Activated B cell treated with CpG ODN at 0.5 μM for 24 hours (primary cell): Measurements from ENCODE around the gene TMIGD1. TPM values are rescaled to one million over a fixed set of nuclear protein-coding genes. Genes with fewer than 3 reads are reported as not detected.
A peak's percentile ranks its signal among the peaks of the same experiment; 100 is the strongest.

ENCODE experiments used
- ATAC-seq: fragments of 200-7000 bp; cut with Tn5 transposase; one replicate; pipeline ENCODE4 v1.10.0; 2021; ENCODE audit warnings: low read depth, mild to moderate bottlenecking, moderate library complexity
- CTCF ChIA-PET: fragments of 350-600 bp; sonication (Branson Sonifier 250); formaldehyde crosslinking; loops from one replicate; lab custom pipeline; 2021; ENCODE audit warnings: antibody characterized with exemption; lab: Charles Lee
- POLR2A ChIA-PET: fragments of 350-600 bp; sonication (Branson Sonifier 250); formaldehyde crosslinking; loops from one replicate; lab custom pipeline; 2021; ENCODE audit warnings: antibody characterized with exemption; lab: Charles Lee
- DNase-seq: peaks from one replicate; pipeline ENCODE4 v3.0.0; 2022
- H3K27ac Mint-ChIP-seq: one replicate; pipeline ENCODE4 v1.8.0; 2020; ENCODE audit warnings: mixed read lengths
- H3K27me3 Mint-ChIP-seq: one replicate; pipeline ENCODE4 v1.8.0; 2021; ENCODE audit warnings: mixed read lengths
- H3K36me3 Mint-ChIP-seq: one replicate; pipeline ENCODE4 v1.8.0; 2021; ENCODE audit warnings: low read depth, mixed read lengths
- H3K4me1 Mint-ChIP-seq: one replicate; pipeline ENCODE4 v1.8.0; 2021; ENCODE audit warnings: mixed read lengths
- H3K4me3 Mint-ChIP-seq: one replicate; pipeline ENCODE4 v1.8.0; 2020; ENCODE audit warnings: mild to moderate bottlenecking, mixed read lengths
- H3K9me3 Mint-ChIP-seq: one replicate; pipeline ENCODE4 v1.8.0; 2020; ENCODE audit warnings: mixed read lengths
- intact Hi-C: fragments of 100-400 bp; cut with micrococcal nuclease; formaldehyde crosslinking; loops from one replicate; pipeline ENCODE4 v1.15.1; 2024
- total RNA-seq: library from RNA; stranded (reverse); gene quantifications from 2 replicates; pipeline ENCODE4 v1.2.3, GENCODE V29; 2022
- TF ChIP-seq, protein P1 (sequence below): fragments of 200-600 bp; IDR thresholded peaks from one replicate; pipeline ENCODE4 v1.8.0; 2022; ENCODE audit warnings: antibody characterized with exemption, mild to moderate bottlenecking

The TMIGD1 gene
- total RNA-seq, 1 donor from 2014 or later: not detected

DNA sequence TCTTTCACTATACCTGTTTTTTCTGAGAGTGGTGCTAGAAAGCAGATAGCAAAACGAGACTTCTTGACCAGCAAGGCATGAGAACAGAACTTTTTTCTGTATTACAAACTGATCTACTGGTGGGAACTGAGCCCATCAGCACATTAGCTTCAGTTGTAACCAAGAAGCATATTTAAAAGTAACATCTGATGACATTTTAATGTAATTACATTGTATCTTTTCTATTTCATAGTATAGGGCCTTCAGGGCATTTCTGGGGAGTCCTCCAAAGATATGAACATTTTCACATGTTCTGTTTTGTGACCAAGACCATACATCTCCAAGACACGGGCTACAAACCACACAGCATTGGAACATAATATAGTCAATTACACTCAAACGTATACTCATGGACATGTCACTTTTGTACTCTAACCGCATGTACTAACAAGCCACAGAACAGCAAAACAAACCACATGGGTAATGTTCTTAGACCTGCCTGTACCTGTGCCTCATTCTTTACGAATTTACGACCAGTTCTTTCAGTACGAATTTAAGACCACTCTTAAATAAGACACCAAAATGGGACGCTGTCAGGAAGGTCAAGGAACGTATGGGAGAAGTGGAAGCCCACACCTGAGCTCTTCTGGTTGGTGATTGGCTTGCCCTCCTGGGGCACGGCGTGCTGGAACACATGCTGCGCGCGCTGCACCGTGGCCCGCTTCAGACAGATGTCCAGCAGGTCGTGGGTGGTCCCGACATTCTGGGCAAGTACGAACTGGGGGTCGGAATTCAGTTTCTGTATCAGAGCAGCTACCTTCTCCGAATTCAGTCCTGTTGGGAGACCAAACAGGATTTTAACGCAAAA lies 42.9 kb downstream of the TMIGD1 start:
- ChIA-PET CTCF (interaction anchor here (0.9 to 1.5 kb wide), 5 partner anchors 45 to 196 kb away, joined by 3 to 6 read pairs (median 5); no protein-coding TSS in a partner anchor), POLR2A (no interaction called here)
- DNase-seq (no peak), ATAC-seq (peak; percentile 21)
- Mint-ChIP-seq H3K4me3 (peak overlapping the region; percentile 91), H3K27me3 (no peaks in the 10 kb centered on the region), H3K36me3 (peaks cover 22% of the 10 kb centered on the region), H3K4me1 (peaks cover 12% of the 10 kb centered on the region), H3K9me3 (no peaks in the 10 kb centered on the region), H3K27ac (peak overlapping the region; percentile 51)
- intact Hi-C loops: loop anchor here (1.0 to 5.0 kb wide), 3 partner anchors 174 to 531 kb away; partner anchors contain the start of genes CRLF3, GOSR1 and NSRP1
- TF ChIP-seq, protein P1, sequence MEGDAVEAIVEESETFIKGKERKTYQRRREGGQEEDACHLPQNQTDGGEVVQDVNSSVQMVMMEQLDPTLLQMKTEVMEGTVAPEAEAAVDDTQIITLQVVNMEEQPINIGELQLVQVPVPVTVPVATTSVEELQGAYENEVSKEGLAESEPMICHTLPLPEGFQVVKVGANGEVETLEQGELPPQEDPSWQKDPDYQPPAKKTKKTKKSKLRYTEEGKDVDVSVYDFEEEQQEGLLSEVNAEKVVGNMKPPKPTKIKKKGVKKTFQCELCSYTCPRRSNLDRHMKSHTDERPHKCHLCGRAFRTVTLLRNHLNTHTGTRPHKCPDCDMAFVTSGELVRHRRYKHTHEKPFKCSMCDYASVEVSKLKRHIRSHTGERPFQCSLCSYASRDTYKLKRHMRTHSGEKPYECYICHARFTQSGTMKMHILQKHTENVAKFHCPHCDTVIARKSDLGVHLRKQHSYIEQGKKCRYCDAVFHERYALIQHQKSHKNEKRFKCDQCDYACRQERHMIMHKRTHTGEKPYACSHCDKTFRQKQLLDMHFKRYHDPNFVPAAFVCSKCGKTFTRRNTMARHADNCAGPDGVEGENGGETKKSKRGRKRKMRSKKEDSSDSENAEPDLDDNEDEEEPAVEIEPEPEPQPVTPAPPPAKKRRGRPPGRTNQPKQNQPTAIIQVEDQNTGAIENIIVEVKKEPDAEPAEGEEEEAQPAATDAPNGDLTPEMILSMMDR: no peak

DNA sequence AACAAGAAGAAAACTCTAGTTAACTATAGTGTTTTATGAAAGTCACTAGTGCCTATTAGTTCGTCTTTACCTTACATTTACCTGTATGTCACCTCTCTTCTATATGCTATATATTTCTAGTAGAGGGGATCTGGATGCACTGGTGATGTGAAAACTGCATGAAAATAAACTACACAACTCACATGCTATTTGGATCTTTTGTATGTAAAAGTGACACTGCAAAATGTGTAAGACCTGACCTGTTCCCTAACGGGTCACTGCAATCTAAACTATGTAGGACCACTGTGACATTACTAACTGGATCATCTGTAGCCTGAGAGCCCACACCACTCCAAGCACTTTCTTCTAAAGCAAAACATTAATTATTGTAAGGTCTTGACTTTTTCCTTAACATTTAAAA lies 43.8 kb downstream of the TMIGD1 start:
- intact Hi-C loops: loop anchor here (5.0 kb wide), 2 partner anchors 173 to 532 kb away; partner anchors contain the start of genes CRLF3 and NSRP1
- ChIA-PET CTCF (no interaction called here), POLR2A (no interaction called here)
- Mint-ChIP-seq H3K9me3 (no peaks in the 10 kb centered on the region), H3K4me3 (no peak overlapping the region), H3K27me3 (no peaks in the 10 kb centered on the region), H3K36me3 (peaks cover 30% of the 10 kb centered on the region), H3K27ac (no peak overlapping the region), H3K4me1 (peaks cover 12% of the 10 kb centered on the region)
- ATAC-seq: no peak
- TF ChIP-seq, protein P1: no peak
- no peak for DNase-seq

DNA sequence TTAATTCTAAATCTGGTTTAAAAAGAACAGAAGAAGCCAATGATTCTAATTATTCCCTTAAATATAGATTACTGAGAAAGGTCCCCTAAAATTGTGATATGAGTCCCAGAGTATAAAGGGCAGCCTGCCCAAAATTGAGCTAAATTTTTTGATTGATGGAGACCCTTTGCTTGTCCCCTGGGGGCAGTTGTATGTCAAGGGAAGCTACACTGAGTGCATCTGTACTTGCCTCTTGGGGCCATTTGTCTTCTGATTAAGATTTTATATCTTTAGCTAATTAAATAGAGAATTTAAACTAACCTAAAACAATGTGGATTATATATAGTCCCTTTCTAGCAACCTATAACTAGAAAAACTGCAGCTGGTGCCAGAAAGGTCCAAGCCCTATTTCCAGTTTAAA lies 54.7 kb downstream of the TMIGD1 start:
- Mint-ChIP-seq H3K27ac (no peak overlapping the region), H3K27me3 (no peaks in the 10 kb centered on the region), H3K36me3 (peaks cover 64% of the 10 kb centered on the region), H3K9me3 (no peaks in the 10 kb centered on the region), H3K4me3 (no peak overlapping the region), H3K4me1 (peaks cover 4% of the 10 kb centered on the region)
- no peak for DNase-seq
- TF ChIP-seq, protein P1: no peak
- no peak for ATAC-seq
- POLR2A ChIA-PET: no interaction called here
- CTCF ChIA-PET: interaction anchor here (1.0 to 1.3 kb wide), 2 partner anchors 154 to 175 kb away, joined by 4 to 6 read pairs; no protein-coding TSS in a partner anchor
- intact Hi-C loops: no loop called here

DNA sequence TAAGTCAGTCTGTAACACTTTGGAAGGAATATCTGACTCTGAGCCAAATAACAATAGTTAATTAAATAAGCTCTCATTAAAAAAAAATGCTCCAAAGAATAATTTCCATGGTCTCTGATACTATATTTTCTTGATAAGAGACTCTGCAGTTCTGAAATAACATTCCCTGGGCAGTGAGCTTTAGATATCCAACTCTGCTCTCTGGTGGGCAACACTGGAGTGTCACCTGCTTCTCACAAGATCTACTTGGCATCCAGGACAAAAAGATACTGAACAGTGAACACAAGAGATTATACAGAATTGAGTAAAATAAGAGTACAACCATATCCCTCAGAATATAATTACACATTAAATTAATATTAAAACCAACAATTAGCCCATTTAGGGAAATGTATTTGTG lies 55.8 kb downstream of the TMIGD1 start:
- Mint-ChIP-seq H3K27me3 (no peaks in the 10 kb centered on the region), H3K27ac (no peak overlapping the region), H3K4me1 (peaks cover 4% of the 10 kb centered on the region), H3K9me3 (no peaks in the 10 kb centered on the region), H3K36me3 (peaks cover 69% of the 10 kb centered on the region), H3K4me3 (no peak overlapping the region)
- TF ChIP-seq, protein P1: no peak
- ATAC-seq: no peak
- POLR2A ChIA-PET: interaction anchor here (0.6 kb wide), 1 partner anchor 618 kb away, joined by 3 read pairs; no protein-coding TSS in a partner anchor
- CTCF ChIA-PET: interaction anchor here (1.0 to 1.6 kb wide), 3 partner anchors 58 to 174 kb away, joined by 4 to 10 read pairs (median 6); no protein-coding TSS in a partner anchor
- DNase-seq: no peak
- intact Hi-C loops: loop anchor here (1.0 kb wide), 1 partner anchor 174 kb away; no protein-coding TSS in a partner anchor

DNA sequence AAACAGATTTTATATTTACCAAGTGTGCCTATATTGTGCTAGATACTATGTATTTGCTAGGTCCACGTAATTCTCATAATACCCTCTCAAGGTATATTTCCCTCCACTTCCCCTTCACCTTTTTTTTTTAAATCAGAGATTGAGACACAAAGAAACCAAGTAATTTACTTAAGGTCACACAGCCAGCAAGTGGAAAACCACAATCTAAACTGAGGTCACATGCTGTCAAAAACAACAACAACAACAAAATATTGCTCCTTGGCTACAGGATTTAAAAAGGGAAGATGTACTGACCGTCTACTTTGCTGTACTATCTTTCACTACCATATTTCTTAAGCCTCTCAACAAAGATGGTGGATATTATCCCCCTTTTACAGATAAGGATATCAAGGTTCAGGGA lies 57.9 kb downstream of the TMIGD1 start:
- intact Hi-C loops: loop anchor here (1.0 kb wide), 1 partner anchor 151 kb away; no protein-coding TSS in a partner anchor
- ChIA-PET CTCF (no interaction called here), POLR2A (no interaction called here)
- H3K4me3 Mint-ChIP-seq: no peak overlapping the region
- H3K9me3 Mint-ChIP-seq: no peaks in the 10 kb centered on the region
- TF ChIP-seq, protein P1: no peak
- no peak for DNase-seq
- H3K27ac Mint-ChIP-seq: no peak overlapping the region
- no peak for ATAC-seq
- no peaks in the 10 kb centered on the region for H3K27me3 Mint-ChIP-seq
- peaks cover 75% of the 10 kb centered on the region for H3K36me3 Mint-ChIP-seq
- H3K4me1 Mint-ChIP-seq: peaks cover 4% of the 10 kb centered on the region
